Activated CD8-positive, alpha-beta memory T cell treated with anti-CD3 and anti-CD28 coated beads, Interleukin-2, amount 50 U/mL, for 48 hours (primary cell): Measurements from ENCODE around the gene KCNJ1.

Experiments
- DNase-seq: peaks from one replicate; pipeline ENCODE4 v3.0.0-alpha.2; 2020

The KCNJ1 gene

GRCh38 chr11:128846985-128847384, 20.1 kb downstream of the KCNJ1 start:
- no peak for DNase-seq

DNA sequence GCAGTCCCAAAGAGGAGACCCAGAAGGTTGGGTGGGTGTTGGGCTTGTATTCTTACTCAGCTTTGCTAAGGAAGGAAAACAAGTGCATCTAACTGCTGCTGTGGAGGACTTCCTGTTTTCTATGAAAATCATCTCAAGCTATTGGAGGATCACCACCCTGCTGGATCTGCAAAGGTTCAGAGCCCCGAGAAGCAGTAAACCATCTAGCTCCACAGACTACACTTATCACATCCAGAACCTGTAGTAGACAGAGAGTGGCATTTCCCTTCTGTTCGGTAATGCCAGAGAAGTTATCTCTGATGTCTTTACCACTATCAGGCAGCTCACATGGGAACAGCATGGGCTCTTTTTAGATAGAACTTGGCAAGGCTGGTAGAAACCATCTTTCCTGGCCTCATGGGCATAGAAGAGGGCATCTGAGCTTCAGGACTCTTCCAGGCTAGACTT, 21.7 kb downstream of the KCNJ1 start:
- no peak for DNase-seq

- DNase-seq = no peak
Measured at GRCh38 chr11:128843198-128843785, 23.8 kb downstream of the KCNJ1 start.

- no peak for DNase-seq
Measured at GRCh38 chr11:128841461-128842072, 25.5 kb downstream of the KCNJ1 start.

GRCh38 chr11:128840783-128841182, 26.3 kb downstream of the KCNJ1 start:
- no peak for DNase-seq

DNA sequence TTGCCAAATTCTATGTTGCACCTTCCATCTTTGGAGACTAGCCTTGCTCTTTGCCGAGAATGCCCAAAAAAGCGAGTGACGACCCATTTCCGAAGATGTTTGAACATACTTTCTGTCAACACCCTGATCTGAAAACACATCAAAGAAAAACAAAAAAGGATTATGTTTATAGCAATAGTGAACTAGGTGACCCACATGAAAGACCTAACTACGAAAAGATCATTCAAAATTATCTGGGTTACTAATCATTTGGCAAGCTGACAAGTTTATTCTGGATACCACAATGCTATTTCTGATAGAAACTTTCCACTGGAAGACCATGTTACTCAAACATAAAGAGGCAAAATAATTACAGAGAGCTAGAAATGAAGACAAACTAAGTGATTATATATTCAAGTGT, 27.0 kb downstream of the KCNJ1 start:
- DNase-seq = no peak

- no peak for DNase-seq
Measured at GRCh38 chr11:128839081-128839480, 28.0 kb downstream of the KCNJ1 start.

DNA sequence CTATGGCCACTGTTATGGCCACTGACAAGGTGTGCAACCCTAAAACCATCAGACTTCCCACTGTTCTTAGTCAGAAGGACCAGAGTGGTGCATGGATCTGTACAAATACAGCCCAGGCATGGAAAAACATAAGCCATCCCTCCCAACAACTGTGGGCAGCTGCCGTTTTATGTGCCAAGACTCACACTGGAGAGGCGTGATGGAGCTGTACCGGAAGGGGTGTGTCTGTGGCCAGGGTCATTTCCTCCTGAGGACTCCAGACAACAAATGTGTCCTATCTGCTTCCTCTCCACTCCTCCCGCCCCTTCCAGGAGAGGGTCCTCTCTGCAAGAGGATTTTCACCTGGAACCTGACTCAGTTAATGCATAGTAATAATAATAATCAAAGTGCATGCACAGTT, 29.5 kb downstream of the KCNJ1 start:
- peak; percentile 7 for DNase-seq

- DNase-seq = no peak
Measured at GRCh38 chr11:128835741-128836430, 31.2 kb downstream of the KCNJ1 start.

DNA sequence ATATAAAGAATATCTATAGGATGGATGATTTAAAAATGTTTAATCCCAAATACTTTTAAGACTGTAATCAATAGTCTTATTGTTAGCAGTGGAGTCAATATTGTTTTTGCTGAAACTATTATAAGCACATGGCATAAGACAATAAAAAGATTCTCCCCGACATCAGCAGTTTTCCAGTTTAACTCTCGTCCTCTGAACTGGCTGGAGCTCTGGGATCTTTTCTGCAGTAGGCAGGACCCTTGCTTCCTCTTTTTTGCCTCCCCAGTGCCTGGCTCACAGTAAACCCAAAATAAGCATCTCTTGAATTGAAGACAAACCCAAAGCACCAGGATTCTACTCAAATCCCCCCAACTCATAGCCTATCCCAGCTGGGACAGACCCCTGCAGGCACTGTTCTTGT, 32.9 kb downstream of the KCNJ1 start:
- DNase-seq = no peak

GRCh38 chr11:128832121-128832497, 35.0 kb downstream of the KCNJ1 start:
- DNase-seq = no peak

GRCh38 chr11:128831174-128832120, 35.6 kb downstream of the KCNJ1 start:
- peak; percentile 96 for DNase-seq

DNA sequence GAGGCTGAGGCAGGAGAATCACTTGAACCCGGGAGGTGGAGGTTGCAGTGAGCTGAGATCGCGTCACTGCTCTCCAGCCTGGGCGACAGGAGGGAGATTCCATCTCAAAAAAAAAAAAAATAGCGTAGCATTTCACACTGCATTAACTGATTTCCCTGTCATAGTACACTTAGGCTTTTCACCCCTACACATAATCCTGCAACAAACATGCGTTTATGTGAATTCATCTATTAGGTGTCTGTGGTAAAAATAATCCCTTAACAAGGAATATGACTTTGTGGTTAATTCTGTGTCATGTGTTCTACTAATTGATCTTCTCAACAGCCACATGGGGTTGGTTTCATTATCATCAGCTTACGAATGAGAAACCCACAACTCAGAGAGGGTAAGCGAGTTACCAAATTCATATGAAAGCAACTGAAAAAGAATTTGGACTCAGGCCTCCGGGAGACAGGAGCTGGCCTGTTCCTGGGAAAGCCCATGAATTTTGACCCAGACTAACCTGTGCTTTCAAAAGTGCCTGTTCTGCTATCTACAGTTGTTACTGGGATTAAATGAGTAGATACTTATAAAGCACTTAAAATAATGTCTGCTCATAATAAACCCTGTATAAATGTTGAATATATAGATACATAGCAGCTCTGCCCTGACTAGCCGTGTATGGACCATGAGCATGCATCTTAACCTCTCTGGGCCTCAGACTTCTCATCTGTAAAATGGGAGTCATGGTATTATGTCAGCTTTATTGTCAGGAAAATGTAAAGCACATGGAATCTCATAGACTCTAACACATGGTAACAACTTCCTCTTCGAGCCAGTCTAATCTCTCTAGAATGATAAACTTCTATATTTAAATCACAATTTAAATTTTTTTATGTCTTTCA, 36.6 kb downstream of the KCNJ1 start:
- no peak for DNase-seq

GRCh38 chr11:128828350-128828749, 38.7 kb downstream of the KCNJ1 start:
- DNase-seq = no peak

DNA sequence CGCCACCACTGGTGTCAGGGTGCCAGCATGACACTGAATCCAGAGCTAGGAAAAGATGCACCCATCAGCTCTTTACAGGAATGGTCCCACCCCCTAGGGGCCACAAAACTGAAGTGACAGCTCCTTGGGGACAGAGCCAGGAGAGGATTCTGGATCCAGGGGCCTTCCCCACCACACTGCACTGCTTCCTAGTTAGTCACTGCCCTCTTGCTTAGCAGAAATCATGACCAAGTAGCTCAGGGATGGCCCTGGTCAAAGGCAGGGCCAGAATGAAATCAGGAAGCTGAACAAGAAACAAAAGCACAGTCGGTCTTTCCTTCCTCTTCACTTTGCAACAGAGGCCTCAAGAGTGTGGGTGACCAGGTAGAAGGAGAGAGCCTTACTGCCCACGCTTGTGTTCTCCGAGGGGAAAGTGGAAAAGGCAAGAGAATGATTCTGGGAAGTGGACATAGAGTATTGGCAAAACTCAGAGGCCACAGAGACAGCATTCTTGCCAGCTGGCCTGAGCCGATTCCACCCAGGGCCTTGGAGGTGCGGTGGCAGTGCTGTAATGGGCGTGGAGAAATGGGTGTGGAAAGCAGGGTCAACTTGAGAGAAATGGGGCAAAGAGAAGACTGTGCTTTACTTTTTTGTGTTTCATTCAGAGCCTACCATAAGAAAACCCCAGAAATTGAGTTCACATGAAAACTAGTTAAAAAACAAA, 39.8 kb downstream of the KCNJ1 start:
- no peak for DNase-seq

DNA sequence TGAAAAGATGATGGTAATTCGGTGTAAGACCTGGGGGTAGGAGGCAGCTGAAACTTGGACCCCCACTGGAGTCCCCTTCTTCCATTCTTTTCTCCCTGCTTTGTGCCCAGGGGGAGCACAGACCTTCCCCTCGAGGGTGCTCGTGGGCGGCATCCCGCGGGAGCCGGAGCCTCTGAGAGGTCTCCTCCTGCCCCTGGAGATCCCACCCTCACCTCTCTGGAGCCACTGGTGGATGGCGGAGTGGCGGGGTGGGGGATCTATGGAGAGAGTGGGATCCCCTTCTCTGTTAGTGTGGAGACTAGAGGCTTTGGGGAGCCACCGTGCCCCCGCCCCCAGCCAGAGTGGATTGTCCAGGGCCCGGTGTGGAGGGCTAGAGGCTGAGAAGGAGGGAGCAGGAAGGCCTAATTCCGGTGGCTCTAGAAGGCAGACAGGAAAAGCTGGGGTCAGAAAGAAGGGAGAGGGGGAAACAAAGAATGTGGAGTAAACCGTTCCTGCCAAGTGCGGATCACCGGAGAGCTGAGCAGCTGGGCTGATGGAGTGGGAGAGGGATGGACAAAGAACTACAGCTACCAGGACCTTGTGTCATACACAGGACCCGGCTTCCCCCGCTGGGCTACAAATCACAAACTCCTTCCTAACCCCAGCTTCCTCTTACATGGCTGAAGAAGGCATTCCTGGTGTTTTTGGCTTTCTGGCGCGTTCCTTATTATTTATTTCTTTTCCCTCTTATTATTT, 41.9 kb downstream of the KCNJ1 start:
- DNase-seq = no peak

GRCh38 chr11:128824191-128825049, 42.7 kb downstream of the KCNJ1 start:
- DNase-seq = no peak

- no peak for DNase-seq
Measured at GRCh38 chr11:128823753-128824152, 43.3 kb downstream of the KCNJ1 start.

DNA sequence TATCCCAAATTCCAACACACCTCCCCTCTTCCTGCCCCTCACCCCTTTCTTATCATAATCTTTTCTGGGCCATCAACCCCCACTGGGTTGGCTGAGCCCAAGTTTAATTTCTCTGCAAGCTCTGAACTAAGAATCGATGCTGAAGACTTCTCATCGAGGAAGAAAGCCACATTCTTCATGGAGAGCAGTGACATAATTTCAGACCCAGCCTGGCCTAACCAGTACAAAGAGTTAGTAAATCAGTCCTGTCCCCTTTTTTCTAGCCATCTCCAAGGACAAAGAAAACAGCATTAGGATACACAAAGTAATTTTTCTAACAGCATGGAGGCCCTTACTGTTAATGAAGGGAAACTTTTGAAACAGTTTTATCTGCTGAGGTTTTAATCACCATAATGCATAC, 45.0 kb downstream of the KCNJ1 start:
- DNase-seq = no peak

DNA sequence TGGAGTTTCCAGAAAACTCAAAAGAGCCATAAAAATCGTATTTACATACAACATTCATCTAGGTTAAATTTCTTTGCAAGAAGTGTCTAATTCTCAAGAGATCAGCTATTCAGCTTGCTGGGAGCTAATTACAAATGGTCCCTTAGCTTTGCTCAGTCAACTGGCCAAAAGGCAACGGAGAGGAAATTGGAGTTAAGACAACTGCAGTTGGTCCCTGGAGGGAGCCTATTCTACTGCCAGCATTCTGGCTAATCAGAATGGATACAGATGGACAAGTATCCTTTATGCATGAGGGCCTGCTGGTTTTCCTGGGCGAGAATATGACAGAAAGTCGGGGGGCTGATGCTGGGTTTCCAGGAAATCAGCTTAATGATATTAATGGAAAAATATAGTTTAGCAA, 45.5 kb downstream of the KCNJ1 start:
- DNase-seq = no peak
